NCI-H2227 (cell line): Measurements from ENCODE around the gene ZNF462.

Source experiments
- DNase-seq: peaks from one replicate; lab custom pipeline; 2025; ENCODE audit not compliant: unreplicated experiment; lab: John Stamatoyannopoulos, UW

ZNF462 gene

GRCh38 chr9:106922026-106922425 is 59.1 kb downstream of the ZNF462 start:
- DNase-seq: no peak

DNA sequence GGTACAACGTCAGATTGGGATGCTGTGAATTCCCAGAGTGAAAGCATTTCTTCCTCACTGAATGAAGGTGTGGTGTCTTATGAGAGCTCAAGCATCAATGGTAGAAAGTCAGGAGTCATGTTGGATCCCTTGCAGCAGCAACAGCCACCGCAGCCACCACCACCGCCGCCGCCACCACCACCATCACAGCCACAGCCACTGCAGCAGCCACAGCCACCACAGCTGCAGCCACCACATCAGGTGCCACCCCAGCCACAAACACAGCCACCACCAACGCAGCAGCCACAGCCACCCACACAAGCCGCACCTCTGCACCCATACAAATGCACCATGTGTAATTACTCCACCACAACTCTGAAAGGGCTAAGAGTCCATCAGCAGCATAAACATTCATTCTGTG is 62.4 kb downstream of the ZNF462 start:
- no peak for DNase-seq

DNA sequence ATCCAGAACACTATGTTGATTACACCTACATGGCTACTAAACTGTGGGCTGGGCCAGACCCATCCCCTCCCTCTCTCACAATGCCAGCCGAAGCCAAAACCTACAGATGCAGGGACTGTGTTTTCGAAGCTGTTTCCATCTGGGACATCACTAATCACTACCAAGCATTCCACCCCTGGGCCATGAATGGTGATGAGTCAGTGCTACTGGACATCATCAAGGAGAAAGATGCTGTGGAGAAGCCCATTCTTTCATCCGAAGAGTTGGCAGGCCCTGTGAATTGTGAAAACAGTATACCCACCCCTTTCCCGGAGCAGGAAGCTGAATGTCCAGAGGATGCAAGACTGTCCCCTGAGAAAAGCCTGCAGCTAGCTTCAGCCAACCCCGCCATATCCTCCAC is 65.0 kb downstream of the ZNF462 start:
- no peak for DNase-seq

- DNase-seq: no peak
These were observed 65.4 kb downstream of the ZNF462 start for GRCh38 chr9:106928350-106928749.

DNA sequence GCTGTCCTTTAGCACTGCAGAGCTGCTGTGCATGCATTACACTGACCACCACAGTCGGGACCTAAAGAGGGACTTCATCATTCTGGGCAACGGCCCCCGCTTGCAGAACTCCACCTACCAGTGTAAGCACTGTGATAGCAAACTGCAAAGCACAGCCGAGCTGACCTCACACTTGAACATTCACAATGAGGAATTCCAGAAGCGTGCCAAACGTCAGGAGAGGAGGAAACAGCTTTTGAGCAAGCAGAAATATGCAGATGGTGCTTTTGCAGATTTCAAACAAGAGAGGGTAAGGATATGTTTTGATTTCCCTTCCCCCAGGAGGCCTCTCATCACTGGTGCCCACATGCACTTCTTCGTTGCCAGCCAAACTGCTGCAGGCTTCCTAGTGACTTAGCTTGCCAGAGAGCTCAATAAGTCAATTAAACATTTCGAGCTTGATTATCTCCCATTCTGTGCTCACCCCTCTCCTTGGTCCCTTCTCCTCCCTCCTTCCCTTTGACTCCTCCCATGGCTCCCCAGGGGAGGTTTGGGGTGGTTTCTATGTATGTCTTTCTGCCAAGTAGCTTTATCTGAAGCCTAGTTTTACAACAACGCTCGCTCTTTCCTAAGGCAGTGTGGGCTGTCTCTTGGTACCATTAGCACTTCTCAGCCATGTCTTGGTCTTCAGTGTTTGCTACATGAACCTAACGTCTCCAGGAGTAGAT is 66.7 kb downstream of the ZNF462 start:
- no peak for DNase-seq

GRCh38 chr9:106930477-106930876 is 67.5 kb downstream of the ZNF462 start:
- DNase-seq: no peak

DNA sequence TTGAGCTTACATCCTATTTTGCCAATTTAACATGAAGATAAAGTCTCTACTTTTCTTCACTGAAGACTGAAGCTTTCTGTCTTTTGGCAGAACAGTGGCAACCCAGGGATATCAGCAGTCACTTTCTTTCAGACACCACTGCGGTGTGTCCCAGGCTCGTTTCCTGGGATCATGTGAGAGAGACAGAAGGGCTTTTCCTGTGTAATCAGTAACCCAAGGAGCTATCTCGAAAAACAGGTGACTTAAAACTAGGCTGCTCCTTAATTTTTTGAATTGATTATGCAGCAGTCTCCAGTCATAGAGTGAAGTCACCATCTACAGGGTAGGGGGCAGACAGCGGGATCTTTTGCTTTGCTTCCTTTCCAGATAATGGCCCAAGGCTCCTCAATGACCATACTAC is 68.5 kb downstream of the ZNF462 start:
- DNase-seq: no peak

GRCh38 chr9:106932178-106932577 is 69.2 kb downstream of the ZNF462 start:
- no peak for DNase-seq

GRCh38 chr9:106932675-106933074 is 69.7 kb downstream of the ZNF462 start:
- DNase-seq: no peak

DNA sequence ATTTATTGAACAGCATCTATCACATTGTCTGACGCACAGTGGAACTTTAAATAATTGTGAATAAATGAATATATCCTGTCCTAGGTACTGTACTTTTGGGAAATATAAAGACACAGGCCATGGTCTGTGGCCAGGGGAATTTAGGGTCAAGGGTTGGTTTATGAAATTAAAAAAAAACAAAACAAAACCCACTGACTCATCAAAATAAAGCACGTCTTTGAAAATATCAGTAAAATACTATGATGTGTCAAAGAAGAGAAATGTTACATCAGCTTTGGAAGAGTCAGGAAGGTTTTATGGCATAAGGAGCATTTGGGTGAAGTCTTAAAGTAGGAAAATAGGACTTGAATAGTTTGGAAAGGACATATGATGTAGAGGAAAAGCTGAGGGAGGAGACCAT is 70.5 kb downstream of the ZNF462 start:
- DNase-seq: no peak

- no peak for DNase-seq
These were observed 71.7 kb downstream of the ZNF462 start for GRCh38 chr9:106934442-106935238.

GRCh38 chr9:106936680-106937079 is 73.7 kb downstream of the ZNF462 start:
- DNase-seq: no peak

DNA sequence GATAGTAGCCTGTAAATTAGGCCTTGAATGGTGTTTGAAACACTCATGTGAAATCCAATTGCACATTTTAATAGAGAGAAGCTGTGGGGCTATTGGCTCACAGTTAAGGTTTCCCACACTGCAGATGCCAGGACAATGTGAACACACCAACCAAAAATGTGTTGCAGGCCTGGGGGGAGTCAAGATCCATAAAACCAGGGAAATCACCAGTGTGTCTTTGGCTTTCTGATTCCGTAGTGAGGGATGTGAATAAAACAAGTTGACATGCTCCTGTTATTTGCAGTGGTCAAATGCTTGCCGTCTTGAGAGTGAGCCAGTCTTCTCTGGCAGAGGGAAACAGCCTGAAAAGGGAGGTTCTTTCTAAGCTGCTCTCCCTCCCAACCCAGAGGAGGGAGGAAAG is 79.0 kb downstream of the ZNF462 start:
- DNase-seq: no peak

DNA sequence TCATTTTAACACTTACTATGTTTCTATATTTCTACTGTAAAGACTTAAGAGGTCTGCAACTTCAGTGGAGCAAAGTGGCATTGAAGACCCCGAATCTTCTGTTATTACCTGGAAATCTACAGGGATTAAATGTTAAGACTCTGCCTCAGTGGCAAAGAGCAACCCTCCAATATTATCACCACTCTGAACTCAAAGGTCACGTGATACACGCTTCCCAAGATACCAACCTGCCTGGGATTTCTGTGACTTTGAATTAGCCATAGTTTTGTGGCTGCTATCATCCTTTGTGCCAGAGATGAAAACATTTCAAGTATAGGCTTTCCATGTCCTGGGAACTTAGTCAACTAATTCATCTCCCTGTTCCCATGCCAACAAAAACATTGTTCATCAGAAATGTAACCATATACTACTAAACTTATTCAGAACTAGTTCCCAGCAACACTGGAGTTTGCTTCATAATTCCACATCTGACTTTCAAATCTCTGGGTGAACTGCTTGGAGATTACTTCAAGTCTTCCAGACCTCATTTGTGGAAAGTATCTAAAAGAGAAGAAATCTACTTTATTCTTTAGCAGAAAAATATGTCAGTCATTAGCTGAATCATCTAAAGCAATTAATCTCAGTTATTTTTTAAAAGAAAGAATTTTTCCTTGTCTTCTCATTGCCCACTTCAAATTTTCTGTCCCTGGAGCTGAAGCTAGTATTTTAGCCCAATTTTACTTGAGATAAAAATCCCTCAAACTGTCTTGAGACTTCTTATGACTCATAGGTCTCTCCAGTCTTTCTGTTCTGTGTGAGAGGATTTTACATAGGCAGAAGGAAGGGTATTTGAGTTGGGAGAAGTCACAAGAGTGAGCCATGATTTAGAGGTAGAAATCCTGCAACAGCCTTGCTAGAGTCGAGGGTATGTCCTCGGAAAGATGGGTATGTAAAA is 83.0 kb downstream of the ZNF462 start:
- DNase-seq: no peak

GRCh38 chr9:106947106-106947900 is 84.3 kb downstream of the ZNF462 start:
- no peak for DNase-seq

DNA sequence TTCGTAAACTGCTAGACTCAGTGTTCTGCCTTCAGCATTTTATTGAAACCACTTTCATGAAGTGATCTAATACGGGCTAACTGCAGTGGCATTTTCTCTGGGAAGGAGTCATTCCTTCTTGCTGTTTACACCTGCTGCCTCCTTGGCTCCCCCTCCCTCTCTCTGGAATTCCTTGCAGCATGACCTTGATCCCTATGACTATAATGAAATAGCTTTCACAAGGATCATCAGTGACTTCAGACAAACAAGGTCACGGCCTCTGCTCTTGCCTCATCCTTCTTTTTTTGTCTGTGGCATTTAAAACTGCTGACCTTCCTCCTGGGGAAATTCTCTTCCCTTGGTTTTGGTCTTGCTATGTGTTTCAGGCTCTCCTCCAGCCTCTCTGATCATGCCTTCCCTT is 90.2 kb downstream of the ZNF462 start:
- no peak for DNase-seq

GRCh38 chr9:106954558-106954957 is 91.6 kb downstream of the ZNF462 start:
- DNase-seq: no peak

- no peak for DNase-seq
These were observed 92.2 kb downstream of the ZNF462 start for GRCh38 chr9:106954974-106955850.

GRCh38 chr9:106956971-106957370 is 94.0 kb downstream of the ZNF462 start:
- no peak for DNase-seq
